Endodermal cell (in vitro differentiated cells): ENCODE measurements around the gene CIT. TPM values are rescaled to one million over a fixed set of nuclear protein-coding genes. Genes with fewer than 3 reads are reported as not detected.

Experiments used
- DNase-seq: peaks from one replicate; pipeline ENCODE4 v3.0.0-alpha.2; 2017
- H3K27ac ChIP-seq: 2 replicates; pipeline ENCODE4 v1.5.1; 2013; ENCODE audit warnings: mild to moderate bottlenecking, low read depth, low read length, moderate library complexity
- H3K27me3 ChIP-seq: 2 replicates; pipeline ENCODE4 v1.6.1; 2013; ENCODE audit warnings: mild to moderate bottlenecking, low read length, moderate library complexity; ENCODE audit not compliant: insufficient read depth, control insufficient read depth, poor library complexity, severe bottlenecking
- H3K36me3 ChIP-seq: 2 replicates; pipeline ENCODE4 v1.7.0; 2013; ENCODE audit warnings: mild to moderate bottlenecking, low read length, moderate library complexity; ENCODE audit not compliant: control insufficient read depth, insufficient read depth
- H3K4me1 ChIP-seq: one replicate; pipeline ENCODE4 v1.7.0; 2013; ENCODE audit warnings: low read length; ENCODE audit not compliant: control insufficient read depth, insufficient read depth
- H3K4me3 ChIP-seq: 2 replicates; pipeline ENCODE4 v1.5.1; 2013; ENCODE audit warnings: mild to moderate bottlenecking, low read length, moderate library complexity
- H3K9ac ChIP-seq: 2 replicates; pipeline ENCODE4 v1.6.1; 2013; ENCODE audit warnings: mild to moderate bottlenecking, low read length, moderate library complexity; ENCODE audit not compliant: poor library complexity, severe bottlenecking; ENCODE audit errors: extremely low read depth
- H3K9me3 ChIP-seq: 2 replicates; pipeline ENCODE4 v1.6.1; 2013; ENCODE audit warnings: mild to moderate bottlenecking, low read length, moderate library complexity; ENCODE audit not compliant: control insufficient read depth
- H3K27ac Mint-ChIP-seq: 2 replicates; pipeline ENCODE4 v1.8.0; 2020; ENCODE audit warnings: mixed read lengths
- H3K27me3 Mint-ChIP-seq: 2 replicates; pipeline ENCODE4 v1.8.0; 2021; ENCODE audit warnings: mild to moderate bottlenecking, mixed read lengths; ENCODE audit not compliant: insufficient read depth
- H3K36me3 Mint-ChIP-seq: 2 replicates; pipeline ENCODE4 v1.8.0; 2020; ENCODE audit warnings: low read depth, mixed read lengths
- H3K4me1 Mint-ChIP-seq: 2 replicates; pipeline ENCODE4 v1.8.0; 2020; ENCODE audit warnings: mixed read lengths
- H3K4me3 Mint-ChIP-seq: 2 replicates; pipeline ENCODE4 v1.8.0; 2020; ENCODE audit warnings: mild to moderate bottlenecking, moderate library complexity, mixed read lengths
- H3K9me3 Mint-ChIP-seq: 2 replicates; pipeline ENCODE4 v1.8.0; 2020; ENCODE audit warnings: mild to moderate bottlenecking, mixed read lengths
- CTCF ChIP-seq: fragments of 200-600 bp; sonication (generic); conservative IDR thresholded peaks from 2 replicates; pipeline ENCODE4 v1.5.0; 2021; ENCODE audit warnings: antibody characterized with exemption, mild to moderate bottlenecking
- WGBS, 2 experiments: methylation state at CpG; one replicate each; pipeline versions ENCODE4 v1.1.5 to v1.1.7; 2013; ENCODE audit warnings: missing lambda C conversion rate in 2 of 2, mixed read lengths in 1 of 2; ENCODE audit not compliant: insufficient coverage in 1 of 2, insufficient read length in 1 of 2; 5-methylcytosine and 5-hydroxymethylcytosine counted together
- total RNA-seq, 2 donors: library from RNA; stranded (reverse); fragmentation: NEBNext Ultra II Directional in 1 of 2; extraction: Animal tissue kit (Norgen Biotek cat#: 25700) in 1 of 2; gene quantifications; 2 replicates in 1 of 2; 3 replicates in 1 of 2; pipeline ENCODE4 v1.2.1, GENCODE V29; 2021

CIT gene
- total RNA-seq, 2 donors from 2014 or later, result 57.3 to 79.1 TPM

GRCh38 chr12:119652665-119653064 lies 224.5 kb downstream of the CIT start:
- no peak overlapping the region for H3K9ac ChIP-seq
- H3K27me3 ChIP-seq, result no peaks in the 10 kb centered on the region
- peaks cover 22% of the 10 kb centered on the region for H3K9me3 ChIP-seq
- WGBS, 2 experiments, result 88 to 89% methylated on average over 3 of the region's 3 CpGs
- Mint-ChIP-seq H3K36me3 (no peaks in the 10 kb centered on the region), H3K4me3 (no peak overlapping the region), H3K27ac (no peak overlapping the region), H3K27me3 (peaks cover 5% of the 10 kb centered on the region), H3K4me1 (no peaks in the 10 kb centered on the region), H3K9me3 (peaks cover 32% of the 10 kb centered on the region)
- H3K36me3 ChIP-seq, result no peaks in the 10 kb centered on the region
- no peak for TF ChIP-seq CTCF
- H3K4me3 ChIP-seq, result no peak overlapping the region
- no peak for DNase-seq
- H3K4me1 ChIP-seq, result no peaks in the 10 kb centered on the region
- H3K27ac ChIP-seq, result no peak overlapping the region

GRCh38 chr12:119649202-119649808 lies 227.8 kb downstream of the CIT start:
- H3K9ac ChIP-seq, result no peak overlapping the region
- H3K27ac Mint-ChIP-seq, result no peak overlapping the region
- no peaks in the 10 kb centered on the region for H3K4me1 Mint-ChIP-seq
- peaks cover 17% of the 10 kb centered on the region for H3K9me3 ChIP-seq
- H3K27me3 Mint-ChIP-seq, result peaks cover 11% of the 10 kb centered on the region
- DNase-seq, result no peak
- no peaks in the 10 kb centered on the region for H3K36me3 ChIP-seq
- H3K36me3 Mint-ChIP-seq, result no peaks in the 10 kb centered on the region
- H3K4me3 ChIP-seq, result no peak overlapping the region
- WGBS, 2 experiments, result 66 to 79% methylated on average over 3 to 4 of the region's 4 CpGs
- peaks cover 23% of the 10 kb centered on the region for H3K9me3 Mint-ChIP-seq
- H3K4me1 ChIP-seq, result no peaks in the 10 kb centered on the region
- H3K27ac ChIP-seq, result no peak overlapping the region
- peak; percentile 95 for TF ChIP-seq CTCF
- no peak overlapping the region for H3K4me3 Mint-ChIP-seq
- H3K27me3 ChIP-seq, result no peaks in the 10 kb centered on the region

- H3K4me3 Mint-ChIP-seq, result no peak overlapping the region
- WGBS, 2 experiments, result 90 to 96% methylated on average over 5 to 6 of the region's 7 CpGs
- no peak for DNase-seq
- Histone ChIP-seq H3K27me3 (no peaks in the 10 kb centered on the region), H3K27ac (no peak overlapping the region), H3K36me3 (no peaks in the 10 kb centered on the region), H3K4me1 (no peaks in the 10 kb centered on the region), H3K4me3 (no peak overlapping the region), H3K9me3 (no peaks in the 10 kb centered on the region), H3K9ac (no peak overlapping the region)
- H3K4me1 Mint-ChIP-seq, result no peaks in the 10 kb centered on the region
- TF ChIP-seq CTCF, result no peak
- peaks cover 14% of the 10 kb centered on the region for H3K27me3 Mint-ChIP-seq
- H3K9me3 Mint-ChIP-seq, result no peaks in the 10 kb centered on the region
- no peak overlapping the region for H3K27ac Mint-ChIP-seq
- no peaks in the 10 kb centered on the region for H3K36me3 Mint-ChIP-seq
These were observed 231.5 kb downstream of the CIT start for GRCh38 chr12:119645535-119646059.
